Vagina (tissue), 2 donors: Measurements from ENCODE around the gene GADD45B.

ENCODE experiments used
- CTCF ChIP-seq, 3 experiments: fragments of 450-650 bp in 2 of 3; fragments of 200-600 bp in 1 of 3; sonication (generic) in 1 of 3; IDR thresholded peaks; one replicate each; pipeline ENCODE4 v1.5.1; 2017 to 2019; ENCODE audit warnings: antibody characterized with exemption in 3 of 3, mild to moderate bottlenecking in 2 of 3, moderate library complexity in 2 of 3
- POLR2A ChIP-seq, 2 donors: fragments of 450-650 bp; IDR thresholded peaks; one replicate each; pipeline ENCODE4 v1.6.1; 2017; ENCODE audit warnings: antibody characterized with exemption in 2 of 2, mild to moderate bottlenecking in 2 of 2, moderate library complexity in 2 of 2

GRCh38 chr19:2477141-2477710 lies 1.3 kb downstream of the GADD45B start:
- no peak for TF ChIP-seq CTCF (IDR thresholded peaks at IDR 0.05)
- TF ChIP-seq POLR2A (IDR thresholded peaks at IDR 0.05), result no peak
